GM23248 (cell line): Measurements from ENCODE around the gene MGAT5.

Source experiments
- EZH2 ChIP-seq: fragments of 200-600 bp; sonication (generic); IDR thresholded peaks from 2 replicates; pipeline ENCODE4 v1.6.1; 2018; ENCODE audit warnings: antibody characterized with exemption, mild to moderate bottlenecking; ENCODE audit not compliant: insufficient read depth, poor library complexity, severe bottlenecking
- EZH2phosphoT487 ChIP-seq: fragments of 200-600 bp; sonication (generic); IDR thresholded peaks from 2 replicates; pipeline ENCODE4 v1.6.1; 2018; ENCODE audit warnings: antibody characterized with exemption, moderate library complexity, mild to moderate bottlenecking, low read depth; ENCODE audit not compliant: insufficient read depth

DNA sequence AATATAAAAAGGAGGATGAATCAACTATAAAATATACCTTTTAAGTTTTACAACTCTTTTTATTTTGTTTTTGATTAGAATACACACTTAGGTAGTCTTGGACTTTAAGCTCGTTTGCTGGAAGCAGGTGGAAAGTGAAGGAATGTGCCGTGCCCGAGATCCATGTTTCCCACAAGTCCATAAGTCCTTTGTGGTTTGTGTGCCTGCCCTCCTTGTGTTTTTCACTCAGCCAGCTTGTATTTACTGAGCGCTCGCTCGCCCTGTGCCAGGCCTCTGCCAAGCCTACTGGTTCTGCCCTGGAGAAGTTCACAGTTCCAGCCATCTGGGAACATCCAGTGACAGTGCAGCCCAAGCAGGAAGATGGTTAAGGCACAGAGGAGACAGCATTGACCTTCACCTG is 142.6 kb downstream of the MGAT5 start:
- TF ChIP-seq EZH2 (no peak), EZH2phosphoT487 (no peak)
